DND-41 (cell line): ENCODE measurements around the gene FHOD3.

ENCODE experiments used
- ATAC-seq: fragments of 200-7000 bp; cut with Tn5 transposase; 3 replicates; pipeline ENCODE4 v1.9.1; 2021; ENCODE audit warnings: low read depth; ENCODE audit not compliant: insufficient read depth
- DNase-seq: peaks from one replicate; pipeline ENCODE4 v3.0.0-alpha.2; 2020
- H2AFZ ChIP-seq: 2 replicates; pipeline ENCODE4 v1.6.0; 2012; ENCODE audit warnings: low read depth, low read length
- H3K27ac ChIP-seq: 2 replicates; pipeline ENCODE4 v1.5.1; 2012; ENCODE audit warnings: low read length, inconsistent platforms
- H3K27me3 ChIP-seq: fragments of 200-600 bp; sonication (generic); 2 replicates; pipeline ENCODE4 v1.6.0; 2012; ENCODE audit warnings: low read length, mild to moderate bottlenecking, inconsistent platforms; ENCODE audit not compliant: insufficient read depth, poor library complexity
- H3K36me3 ChIP-seq: 2 replicates; pipeline ENCODE4 v1.5.1; 2012; ENCODE audit warnings: low read length, inconsistent platforms; ENCODE audit not compliant: insufficient read depth
- H3K4me1 ChIP-seq: 2 replicates; pipeline ENCODE4 v1.5.1; 2012; ENCODE audit warnings: mild to moderate bottlenecking, low read length; ENCODE audit not compliant: insufficient read depth
- H3K4me2 ChIP-seq: 2 replicates; pipeline ENCODE4 v1.6.0; 2012; ENCODE audit warnings: mild to moderate bottlenecking, moderate library complexity, low read length, inconsistent platforms; ENCODE audit not compliant: insufficient read depth
- H3K4me3 ChIP-seq, 2 experiments: fragments of 200-600 bp in 1 of 2; shearing (Covaris generic) in 1 of 2; 2 replicates each; pipeline ENCODE4 v1.5.1; 2012 to 2016; ENCODE audit warnings: inconsistent platforms in 2 of 2, low read length in 2 of 2, mild to moderate bottlenecking in 2 of 2, low read depth in 1 of 2, moderate library complexity in 1 of 2
- H3K79me2 ChIP-seq: 2 replicates; pipeline ENCODE4 v1.6.0; 2012; ENCODE audit warnings: low read length, inconsistent platforms; ENCODE audit not compliant: insufficient read depth
- H3K9ac ChIP-seq: 2 replicates; pipeline ENCODE4 v1.6.0; 2012; ENCODE audit warnings: low read depth, mild to moderate bottlenecking, inconsistent platforms, low read length, moderate library complexity
- H3K9me3 ChIP-seq: 2 replicates; pipeline ENCODE4 v1.5.1; 2012; ENCODE audit warnings: low read length, moderate library complexity, mild to moderate bottlenecking, inconsistent platforms; ENCODE audit not compliant: insufficient read depth, severe bottlenecking
- H4K20me1 ChIP-seq: 2 replicates; pipeline ENCODE4 v1.6.0; 2012; ENCODE audit warnings: low read length; ENCODE audit not compliant: insufficient read depth
- CTCF ChIP-seq: IDR thresholded peaks from 2 replicates; pipeline ENCODE4 v1.5.1; 2012; ENCODE audit warnings: borderline replicate concordance, low read length, moderate library complexity, mild to moderate bottlenecking; ENCODE audit not compliant: poor library complexity, severe bottlenecking; ENCODE audit errors: extremely low read depth
- EZH2 ChIP-seq: IDR thresholded peaks from 3 replicates; pipeline ENCODE4 v1.6.1; 2012; ENCODE audit warnings: borderline replicate concordance, low read depth, mild to moderate bottlenecking, moderate library complexity, low read length, inconsistent platforms; ENCODE audit not compliant: severe bottlenecking

The FHOD3 gene

GRCh38 chr18:36568487-36568886, 271.0 kb downstream of the FHOD3 start:
- no peak overlapping the region for H2AFZ ChIP-seq

GRCh38 chr18:36572135-36572856, 274.8 kb downstream of the FHOD3 start:
- no peaks in the 10 kb centered on the region for H4K20me1 ChIP-seq
- ATAC-seq (peak; percentile 56; the same call in 1 of the 3 replicates), DNase-seq (peak; percentile 26)
- H2AFZ ChIP-seq, result no peak overlapping the region
- H3K9me3 ChIP-seq, result no peaks in the 10 kb centered on the region
- H3K4me1 ChIP-seq, result no peaks in the 10 kb centered on the region
- no peaks in the 10 kb centered on the region for H3K36me3 ChIP-seq
- peaks cover 11% of the 10 kb centered on the region for H3K27me3 ChIP-seq
- no peak overlapping the region for H3K27ac ChIP-seq
- H3K4me3 ChIP-seq, result no peak overlapping the region
- no peaks in the 10 kb centered on the region for H3K79me2 ChIP-seq
- no peak overlapping the region for H3K9ac ChIP-seq
- no peak overlapping the region for H3K4me2 ChIP-seq
- TF ChIP-seq EZH2, result no peak
- peak; percentile 65 for TF ChIP-seq CTCF

More at GRCh38 chr18:36568487-36568886, 271.0 kb downstream of the FHOD3 start:
- Histone ChIP-seq H3K27ac (no peak overlapping the region), H4K20me1 (no peaks in the 10 kb centered on the region), H3K4me2 (no peak overlapping the region), H3K27me3 (peaks cover 15% of the 10 kb centered on the region), H3K4me3 (no peak overlapping the region), H3K9me3 (no peaks in the 10 kb centered on the region), H3K4me1 (no peaks in the 10 kb centered on the region), H3K36me3 (no peaks in the 10 kb centered on the region), H3K9ac (no peak overlapping the region), H3K79me2 (no peaks in the 10 kb centered on the region)
- no peak for DNase-seq
- ATAC-seq, result no peak
- TF ChIP-seq CTCF (no peak), EZH2 (no peak)

DNA sequence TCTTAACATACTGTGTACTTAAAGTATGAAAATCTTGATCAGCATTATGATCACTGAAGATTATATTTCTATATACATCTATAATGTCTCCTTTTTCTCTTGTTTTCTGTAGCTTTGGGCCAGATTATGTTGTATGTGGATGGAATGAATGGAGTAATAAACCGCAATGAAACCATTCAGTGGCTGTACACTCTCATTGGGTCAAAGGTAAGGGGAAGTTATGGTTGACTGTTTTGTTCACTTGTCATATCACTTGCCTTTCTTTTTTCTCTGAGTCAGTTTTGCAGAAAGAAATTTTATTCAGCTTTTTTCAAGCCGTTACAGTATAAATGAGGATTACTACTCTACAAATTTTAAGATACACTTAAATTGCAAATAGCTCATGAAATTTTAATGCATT, 278.8 kb downstream of the FHOD3 start:
- Histone ChIP-seq H3K4me1 (no peaks in the 10 kb centered on the region), H2AFZ (no peak overlapping the region), H3K27ac (no peak overlapping the region), H3K27me3 (peaks cover 11% of the 10 kb centered on the region), H3K79me2 (no peaks in the 10 kb centered on the region), H4K20me1 (no peaks in the 10 kb centered on the region), H3K4me3 (no peak overlapping the region), H3K9me3 (peaks cover 2% of the 10 kb centered on the region), H3K36me3 (no peaks in the 10 kb centered on the region), H3K9ac (no peak overlapping the region), H3K4me2 (no peak overlapping the region)
- DNase-seq, result no peak
- no peak for TF ChIP-seq CTCF
- no peak for TF ChIP-seq EZH2
- no peak for ATAC-seq
